HTERT RPE-1 (cell line): ENCODE measurements around the gene NOD2.

Source experiments
- in situ Hi-C: fragments of 300-500 bp; cut with MboI; formaldehyde crosslinking; loops from 4 replicates; pipeline ENCODE4 v1.14.3; 2020; ENCODE audit warnings: low sequenced_read_pairs

The NOD2 gene

GRCh38 chr16:50690177-50690576 lies 3.2 kb upstream of the NOD2 start:
- in situ Hi-C loops = no loop called here

GRCh38 chr16:50692644-50692998 lies 785 bp upstream of the NOD2 start:
- in situ Hi-C loops = no loop called here

- in situ Hi-C loops = no loop called here
These were observed 800 bp downstream of the NOD2 start for GRCh38 chr16:50694206-50694605.

DNA sequence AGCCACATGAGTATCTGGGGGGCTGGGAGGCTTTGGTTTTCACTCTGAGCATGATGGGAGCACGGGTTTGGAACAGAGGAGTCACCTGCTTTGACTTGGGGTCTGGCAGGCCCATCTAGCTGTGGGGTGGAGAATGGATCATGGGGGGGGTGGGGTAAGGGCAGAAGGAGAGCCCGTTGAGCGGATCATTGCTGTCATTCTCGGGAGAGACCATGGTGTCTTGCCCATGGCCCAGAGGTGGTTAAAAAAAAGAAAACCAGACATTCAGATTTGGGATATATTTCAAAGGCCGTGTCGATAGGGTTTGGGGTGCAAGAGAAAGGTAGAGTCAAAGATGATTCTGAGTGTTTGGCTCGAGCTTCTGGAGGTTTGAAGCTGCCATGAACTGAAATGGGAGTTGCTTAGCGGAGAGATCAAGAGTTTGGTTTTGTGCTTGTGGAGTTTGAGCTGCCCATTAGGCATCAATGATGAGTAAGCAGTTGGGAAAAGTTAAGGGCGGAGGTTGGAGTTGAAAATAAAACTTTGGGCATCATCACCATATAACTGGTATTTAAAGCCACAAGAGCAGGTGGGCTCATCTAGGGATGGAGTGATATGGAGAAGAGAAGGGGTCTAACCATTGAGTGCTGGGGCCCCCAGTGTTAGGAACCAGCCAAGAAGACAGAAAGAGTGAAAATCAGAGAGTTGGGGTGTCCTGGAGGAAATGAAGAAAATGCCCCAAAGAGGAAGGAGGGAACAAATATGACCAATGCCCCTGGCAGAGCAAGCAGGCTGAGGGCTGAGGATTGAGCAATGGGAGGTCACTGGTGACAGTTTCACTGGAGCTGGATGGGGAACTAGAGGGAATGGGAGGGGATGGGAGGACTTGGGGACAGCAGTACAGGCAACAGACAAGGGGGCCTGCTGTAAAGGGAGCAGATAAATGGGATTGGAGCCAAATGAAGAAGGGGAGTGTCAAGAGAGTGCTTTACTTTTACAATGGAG lies 1.9 kb downstream of the NOD2 start:
- in situ Hi-C loops = no loop called here

DNA sequence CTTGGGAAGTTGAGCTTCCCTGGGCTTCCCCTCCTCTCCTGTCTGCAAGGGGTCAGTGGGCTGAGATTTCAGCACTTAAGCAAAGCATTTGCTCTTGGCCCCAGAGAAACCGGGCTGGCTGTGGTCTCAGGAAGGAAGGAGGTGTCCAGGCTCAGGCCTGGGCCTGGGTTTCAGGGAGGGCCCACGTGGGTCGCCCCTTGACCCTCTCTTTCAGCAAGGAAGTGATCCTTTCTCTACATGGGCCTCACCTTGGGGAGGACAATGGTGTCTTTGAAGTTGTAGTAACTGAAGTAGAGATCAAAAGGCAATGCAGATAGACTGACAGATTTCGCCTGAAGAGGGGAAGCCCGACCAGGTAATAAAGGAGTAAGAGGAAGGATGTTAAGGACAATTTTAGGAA lies 2.7 kb downstream of the NOD2 start:
- in situ Hi-C loops = no loop called here

GRCh38 chr16:50696575-50697420 lies 3.4 kb downstream of the NOD2 start:
- in situ Hi-C loops = no loop called here

DNA sequence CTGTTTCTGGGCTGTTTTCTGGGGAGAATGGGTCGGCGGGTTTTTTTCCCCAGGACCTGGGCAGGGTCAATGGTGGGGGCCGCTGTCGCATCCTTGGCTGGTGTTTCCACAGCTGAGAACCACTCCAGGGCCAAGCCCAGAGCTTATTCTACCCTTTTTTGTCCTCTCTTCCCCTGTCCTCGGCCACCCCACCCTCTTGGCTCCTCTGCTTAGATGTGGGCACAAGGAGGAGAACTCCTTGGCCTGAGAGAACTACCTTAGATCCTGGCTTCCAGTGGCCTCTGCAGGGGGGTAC lies 4.0 kb downstream of the NOD2 start:
- in situ Hi-C loops = no loop called here

GRCh38 chr16:50697881-50698767 lies 4.7 kb downstream of the NOD2 start:
- in situ Hi-C loops = no loop called here

DNA sequence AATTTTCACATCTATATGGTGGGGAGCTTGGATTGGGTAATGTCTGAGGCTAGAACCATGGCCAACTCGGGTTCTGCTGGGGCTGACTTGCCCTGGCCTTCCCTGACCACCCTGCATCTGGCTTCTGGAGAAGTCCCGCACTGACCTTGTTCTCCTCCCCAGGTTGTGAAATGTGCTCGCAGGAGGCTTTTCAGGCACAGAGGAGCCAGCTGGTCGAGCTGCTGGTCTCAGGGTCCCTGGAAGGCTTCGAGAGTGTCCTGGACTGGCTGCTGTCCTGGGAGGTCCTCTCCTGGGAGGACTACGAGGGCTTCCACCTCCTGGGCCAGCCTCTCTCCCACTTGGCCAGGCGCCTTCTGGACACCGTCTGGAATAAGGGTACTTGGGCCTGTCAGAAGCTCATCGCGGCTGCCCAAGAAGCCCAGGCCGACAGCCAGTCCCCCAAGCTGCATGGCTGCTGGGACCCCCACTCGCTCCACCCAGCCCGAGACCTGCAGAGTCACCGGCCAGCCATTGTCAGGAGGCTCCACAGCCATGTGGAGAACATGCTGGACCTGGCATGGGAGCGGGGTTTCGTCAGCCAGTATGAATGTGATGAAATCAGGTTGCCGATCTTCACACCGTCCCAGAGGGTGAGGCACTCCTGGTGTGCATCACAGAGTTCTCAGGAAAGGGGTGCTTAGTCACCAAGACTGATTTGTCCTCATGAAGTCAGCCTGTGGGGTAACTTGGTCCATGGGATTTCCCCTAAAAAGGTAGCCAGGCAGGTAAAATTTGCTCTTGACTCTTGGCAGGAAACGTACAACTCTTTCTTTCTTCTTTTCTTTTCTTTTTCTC lies 6.1 kb downstream of the NOD2 start:
- in situ Hi-C loops = no loop called here

DNA sequence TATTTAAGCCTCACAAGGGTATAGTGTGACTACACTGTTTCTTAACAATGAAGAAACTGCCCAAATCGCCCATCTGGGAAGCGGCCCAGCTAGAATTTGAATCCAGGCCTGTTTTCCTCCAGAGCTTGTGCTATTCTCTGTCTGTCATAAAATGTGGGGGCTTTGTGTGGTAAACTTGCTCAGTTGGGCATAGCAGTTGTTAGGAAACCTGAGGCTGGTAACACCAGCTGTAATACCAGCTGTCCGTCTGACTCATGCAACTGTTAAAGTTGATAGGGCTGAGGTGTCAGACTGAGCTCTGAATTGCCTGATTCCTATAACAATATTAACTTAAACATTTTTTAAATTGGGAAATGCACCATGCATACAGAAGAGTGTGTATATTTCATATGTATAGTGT lies 9.3 kb downstream of the NOD2 start:
- in situ Hi-C loops = no loop called here

DNA sequence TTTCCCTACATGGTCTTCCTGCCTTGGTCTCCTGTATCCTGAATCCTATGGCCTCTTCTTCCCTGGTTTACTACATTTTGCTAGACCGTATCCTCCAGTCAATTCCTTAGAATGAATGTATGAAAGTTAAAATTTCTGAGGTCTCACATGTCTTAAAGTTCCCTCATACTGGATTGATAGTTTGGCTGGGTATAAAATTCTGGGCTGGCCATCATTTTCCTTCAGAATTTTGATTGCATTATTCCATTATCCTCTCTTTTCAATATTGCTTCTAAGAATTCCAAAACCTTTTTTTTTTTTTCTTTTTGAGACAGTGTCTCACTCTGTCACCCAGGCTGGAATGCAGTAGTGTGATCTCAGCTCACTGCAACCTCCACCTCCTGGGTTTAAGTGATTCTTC lies 10.8 kb downstream of the NOD2 start:
- in situ Hi-C loops = no loop called here

DNA sequence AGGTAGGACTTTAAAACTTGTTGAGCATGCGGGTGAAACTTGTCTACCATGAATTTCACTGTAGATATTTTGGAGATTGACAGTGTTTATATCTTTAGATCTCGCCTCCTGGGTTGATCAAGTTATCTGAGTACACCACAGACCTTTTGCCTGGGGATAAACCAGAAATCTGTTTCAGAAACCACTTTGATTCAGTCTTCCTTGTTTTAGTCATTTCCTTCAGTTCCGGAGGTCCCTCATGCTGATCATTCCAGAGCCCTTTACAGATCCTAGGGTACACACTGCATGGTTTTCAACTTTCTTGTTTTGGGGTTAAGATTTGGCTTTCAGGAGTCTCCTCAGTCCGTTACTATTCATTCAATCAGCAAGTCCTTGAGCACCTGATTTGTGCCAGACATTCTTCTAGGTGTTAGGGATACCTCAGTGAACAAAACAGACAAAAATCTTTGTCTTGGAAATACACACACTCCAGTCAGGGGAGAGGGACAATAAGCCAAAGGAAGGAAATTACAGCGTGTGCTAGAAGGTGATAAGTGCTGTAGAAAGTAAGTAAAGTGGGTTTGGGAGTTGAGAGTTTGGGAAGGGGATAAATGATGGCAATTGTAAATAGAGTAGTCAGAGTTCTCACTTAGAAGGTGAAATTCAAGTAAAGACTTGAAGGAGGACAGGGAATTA lies 12.2 kb downstream of the NOD2 start:
- in situ Hi-C loops = no loop called here

GRCh38 chr16:50706250-50706649 lies 12.8 kb downstream of the NOD2 start:
- in situ Hi-C loops = no loop called here

GRCh38 chr16:50708373-50709060 lies 15.1 kb downstream of the NOD2 start:
- in situ Hi-C loops = no loop called here

DNA sequence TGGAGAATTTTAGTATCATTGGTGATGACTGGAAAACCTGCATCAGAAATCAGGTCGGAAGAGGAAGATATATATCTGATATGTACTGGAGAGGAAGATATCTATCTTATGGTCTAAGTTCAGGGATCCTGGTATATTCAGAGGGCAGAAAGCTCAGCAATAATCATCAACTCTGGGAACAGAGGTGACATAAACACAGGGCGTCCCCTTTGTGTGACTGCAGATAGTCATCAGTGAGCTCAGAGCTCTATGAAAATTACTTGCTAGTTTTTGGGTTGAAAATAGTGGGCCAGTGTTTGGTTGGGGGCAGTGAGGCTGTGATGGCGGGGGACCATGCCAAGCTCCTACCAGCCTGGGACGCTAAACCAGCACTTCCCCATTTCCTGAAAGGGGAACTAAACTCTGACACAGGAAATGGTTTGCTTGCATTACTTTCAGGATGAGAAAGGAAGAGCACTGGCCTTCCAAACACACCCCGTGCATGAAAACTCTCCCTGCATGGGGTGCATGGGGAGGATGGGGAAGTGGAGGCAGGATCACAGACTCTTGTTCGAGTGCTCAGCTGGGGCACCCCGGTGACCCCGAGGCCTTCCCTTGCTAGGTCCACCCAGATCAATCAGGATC lies 15.8 kb downstream of the NOD2 start:
- in situ Hi-C loops = no loop called here

- in situ Hi-C loops = no loop called here
These were observed 16.6 kb downstream of the NOD2 start for GRCh38 chr16:50709980-50710379.

DNA sequence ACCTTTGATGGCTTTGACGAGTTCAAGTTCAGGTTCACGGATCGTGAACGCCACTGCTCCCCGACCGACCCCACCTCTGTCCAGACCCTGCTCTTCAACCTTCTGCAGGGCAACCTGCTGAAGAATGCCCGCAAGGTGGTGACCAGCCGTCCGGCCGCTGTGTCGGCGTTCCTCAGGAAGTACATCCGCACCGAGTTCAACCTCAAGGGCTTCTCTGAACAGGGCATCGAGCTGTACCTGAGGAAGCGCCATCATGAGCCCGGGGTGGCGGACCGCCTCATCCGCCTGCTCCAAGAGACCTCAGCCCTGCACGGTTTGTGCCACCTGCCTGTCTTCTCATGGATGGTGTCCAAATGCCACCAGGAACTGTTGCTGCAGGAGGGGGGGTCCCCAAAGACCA lies 17.6 kb downstream of the NOD2 start:
- in situ Hi-C loops = no loop called here

- in situ Hi-C loops = no loop called here
These were observed 18.6 kb downstream of the NOD2 start for GRCh38 chr16:50711862-50712559.
